ENCODE data around the gene FAM153A.
"Not testable (repeated sequence)": the region's sequence is repeated elsewhere in the genome, so short reads cannot be mapped to it uniquely, and the experiment has no call there.

Gene FAM153A

DNA sequence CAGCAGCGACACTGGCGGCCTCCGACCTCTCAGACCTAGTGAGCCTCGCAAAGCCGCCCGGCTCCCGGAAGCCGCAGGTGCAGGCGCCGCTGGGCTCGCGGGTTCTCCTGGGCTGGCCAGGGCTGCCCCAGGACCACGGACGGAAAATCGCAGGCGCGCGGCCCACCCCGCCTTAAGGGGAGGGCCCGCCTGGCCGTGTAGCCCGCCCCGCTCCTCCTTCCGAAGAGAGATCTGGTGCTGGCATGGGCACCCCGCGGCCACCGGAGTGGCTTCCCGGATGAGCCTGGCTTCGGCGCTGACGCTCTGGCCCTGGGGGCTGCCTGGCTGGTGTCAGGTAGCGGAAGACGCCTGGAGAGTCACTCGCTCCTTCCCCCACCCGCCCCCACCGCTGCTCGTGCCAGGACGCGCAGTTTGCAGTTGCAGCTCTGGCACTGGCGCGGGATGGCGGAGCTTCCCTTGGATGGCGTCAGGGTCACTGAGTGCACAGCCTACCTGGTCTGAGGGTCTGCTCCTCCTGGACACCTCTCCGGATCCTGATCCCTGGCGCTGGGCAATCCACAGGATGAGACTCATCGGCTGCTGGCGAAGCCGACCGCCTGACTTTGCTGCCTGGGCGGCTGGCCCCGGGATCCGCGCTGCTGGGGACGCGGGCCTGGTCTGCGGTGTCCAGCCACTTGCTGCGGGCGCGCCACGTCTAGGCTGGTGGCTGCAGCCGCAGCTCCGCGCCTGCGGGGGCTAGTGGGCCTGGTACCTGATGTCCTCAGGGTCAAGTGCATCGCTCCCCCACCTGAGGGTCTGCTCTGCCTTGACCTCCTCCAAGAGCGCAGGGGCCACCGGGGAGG, at the start of gene FAM153A:
TSS of gene FAM153A (minus strand) at position 108 of the 842 bp plus-strand sequence.
- DNase-seq (ENCODE audit: low read depth, low spot score); CTCF ChIA-PET; H3K4me3 ChIP-seq (ENCODE audit: low read depth, low read length); POLR2A ChIA-PET: not testable (repeated sequence)

DNA sequence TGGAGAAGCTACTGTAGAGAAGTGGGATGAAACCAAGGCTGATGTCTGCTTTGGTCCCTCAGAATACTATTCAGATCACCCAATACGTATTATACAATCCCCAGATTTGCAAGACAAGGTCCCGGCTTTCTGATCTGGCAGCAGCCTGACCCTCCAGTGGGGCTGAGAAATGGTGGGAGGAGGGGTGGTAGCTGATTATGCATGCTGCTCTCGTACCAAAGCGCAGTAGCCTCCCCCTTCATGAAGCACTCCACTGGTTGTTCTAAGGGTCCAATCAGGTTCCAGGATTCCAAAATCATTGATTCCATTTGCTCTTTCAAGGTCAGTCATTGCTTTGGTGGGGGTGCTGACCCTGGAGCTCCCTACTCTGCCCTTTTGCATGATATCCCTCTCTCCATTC, 49.6 kb upstream of the FAM153A start:
- CTCF ChIA-PET; DNase-seq (ENCODE audit: low read depth, low spot score); H3K4me3 ChIP-seq (ENCODE audit: low read depth, low read length); POLR2A ChIA-PET: not testable (repeated sequence)

DNA sequence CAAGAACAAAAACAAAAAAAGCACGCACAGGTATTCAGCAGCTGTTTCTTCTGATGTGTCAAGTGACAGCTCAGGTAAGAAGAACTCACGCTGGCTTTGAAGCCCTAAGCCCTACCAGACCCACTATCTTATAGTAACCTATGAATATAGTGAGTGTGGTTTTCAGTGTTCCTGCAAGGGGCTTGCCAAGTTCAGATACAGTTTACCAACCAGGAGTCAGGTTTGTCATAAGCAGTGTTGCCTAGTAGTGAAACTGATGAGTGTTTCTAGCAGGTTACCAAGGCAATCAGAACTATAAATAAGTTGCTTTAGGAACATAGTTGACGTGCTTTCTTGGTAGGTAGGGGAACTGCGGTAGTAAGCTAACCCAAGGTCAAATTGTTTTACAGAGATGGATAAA, 43.4 kb upstream of the FAM153A start:
- DNase-seq (ENCODE audit: low read depth, low spot score); POLR2A ChIA-PET; H3K4me3 ChIP-seq (ENCODE audit: low read depth, low read length); CTCF ChIA-PET: not testable (repeated sequence)

DNA sequence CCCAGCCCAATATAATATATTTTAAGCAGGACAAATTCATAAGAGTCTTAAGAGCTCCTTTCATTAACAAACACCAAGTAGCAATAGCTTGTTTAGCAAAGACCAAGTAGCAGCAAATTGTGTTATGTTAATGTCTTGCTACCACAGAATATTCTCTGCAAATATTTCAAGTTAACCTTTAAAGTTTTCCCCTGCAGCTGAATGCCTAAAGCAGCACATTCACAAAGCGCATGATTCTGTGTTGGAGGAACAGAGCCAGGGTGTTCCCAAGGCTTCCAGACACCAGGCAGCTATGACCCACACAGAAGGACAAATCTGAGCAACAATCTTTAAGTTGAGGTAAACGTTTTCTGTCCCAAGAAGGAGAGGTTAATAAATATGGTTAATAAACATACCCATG, 42.1 kb upstream of the FAM153A start:
- CTCF ChIA-PET; H3K4me3 ChIP-seq (ENCODE audit: low read depth, low read length); DNase-seq (ENCODE audit: low read depth, low spot score); POLR2A ChIA-PET: not testable (repeated sequence)

DNA sequence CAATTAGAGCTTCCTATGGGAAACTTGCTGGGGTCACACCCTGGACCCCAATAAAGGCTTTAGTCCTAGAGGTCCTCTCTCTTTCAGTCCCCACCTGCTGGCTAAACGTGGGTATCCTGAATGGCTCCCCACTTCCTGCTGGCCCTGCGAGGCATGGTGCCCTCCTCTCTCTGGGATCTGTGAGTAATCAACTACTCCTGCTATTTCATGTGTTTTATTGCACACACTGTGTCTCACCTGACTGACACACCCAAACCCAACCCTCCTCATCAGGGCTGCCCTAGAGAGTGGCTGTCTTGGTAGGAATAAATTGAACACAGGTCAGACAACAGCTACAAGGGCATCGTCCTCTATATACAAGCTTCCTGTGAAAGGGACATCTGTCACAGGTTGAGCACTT, 39.8 kb upstream of the FAM153A start:
- DNase-seq (ENCODE audit: low read depth, low spot score); CTCF ChIA-PET; POLR2A ChIA-PET; H3K4me3 ChIP-seq (ENCODE audit: low read depth, low read length): not testable (repeated sequence)

DNA sequence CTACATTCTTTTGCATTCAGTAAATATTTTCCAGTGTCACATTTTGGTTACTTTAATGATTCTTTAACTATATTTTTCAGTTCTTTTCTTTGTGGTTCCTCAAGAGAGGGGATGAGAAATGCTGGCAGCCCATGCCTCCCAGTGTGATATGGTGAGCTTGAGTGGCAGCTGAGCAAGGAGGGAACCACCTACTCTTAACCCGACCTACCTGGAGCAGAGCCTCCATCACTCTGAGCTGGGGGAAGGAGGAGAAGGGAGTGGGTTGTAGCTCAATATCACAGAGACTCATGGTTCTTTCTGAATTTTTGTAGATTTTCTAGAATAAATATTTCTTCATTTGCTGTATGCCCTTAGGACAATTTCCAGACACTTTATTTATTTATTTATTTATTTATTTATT, 37.0 kb upstream of the FAM153A start:
- POLR2A ChIA-PET; DNase-seq (ENCODE audit: low read depth, low spot score); H3K4me3 ChIP-seq (ENCODE audit: low read depth, low read length); CTCF ChIA-PET: not testable (repeated sequence)

DNA sequence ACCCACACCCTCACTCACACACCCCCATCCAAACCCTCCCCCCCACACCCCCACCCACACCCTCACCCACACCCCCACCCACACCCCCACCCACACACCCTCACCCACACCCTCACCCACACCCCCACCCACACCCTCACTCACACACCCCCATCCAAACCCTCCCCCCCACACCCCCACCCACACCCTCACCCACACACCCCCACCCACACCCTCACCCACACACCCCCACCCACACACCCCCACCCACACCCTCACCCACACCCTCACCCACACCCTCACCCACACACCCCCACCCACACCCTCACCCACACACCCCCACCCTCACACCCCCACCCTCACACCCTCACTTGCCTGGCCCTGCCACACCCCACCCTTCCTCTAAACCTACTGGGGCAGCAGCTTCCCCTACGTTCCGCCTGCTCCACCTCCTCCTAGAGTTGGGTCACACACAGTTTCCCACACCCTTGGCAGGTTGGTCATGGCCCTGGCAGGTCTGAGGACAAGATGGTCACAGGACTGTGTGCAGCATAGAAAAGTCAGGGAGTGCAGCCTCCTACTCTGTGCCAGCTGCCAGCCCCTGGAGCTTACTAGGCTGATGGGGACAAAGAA, 30.2 kb upstream of the FAM153A start:
- H3K4me3 ChIP-seq (ENCODE audit: low read depth, low read length); POLR2A ChIA-PET; DNase-seq (ENCODE audit: low read depth, low spot score); CTCF ChIA-PET: not testable (repeated sequence)

DNA sequence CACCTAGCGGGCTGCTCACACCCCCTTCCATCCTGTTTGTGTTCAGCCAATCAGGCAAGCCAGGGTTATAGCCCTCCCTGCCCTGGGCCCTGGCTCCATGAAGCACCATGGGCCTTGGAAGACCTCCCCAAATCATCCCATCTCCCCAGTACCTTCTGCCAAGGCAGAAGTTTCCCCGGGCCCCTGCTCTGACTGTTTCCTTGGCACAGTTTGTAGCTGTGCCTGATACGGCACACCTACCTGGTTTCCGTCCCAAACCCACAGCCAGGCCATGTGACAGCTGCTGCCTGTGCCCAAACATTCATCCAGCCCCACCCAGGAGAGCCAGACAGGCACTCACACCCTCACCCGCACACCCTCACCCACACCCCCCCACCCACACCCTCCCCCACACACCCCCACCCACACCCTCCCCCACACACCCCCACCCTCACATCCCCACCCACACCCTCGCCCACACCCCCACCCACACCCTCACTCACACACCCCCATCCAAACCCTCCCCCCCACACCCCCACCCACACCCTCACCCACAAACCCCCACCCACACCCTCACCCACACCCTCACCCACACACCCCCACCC, 29.6 kb upstream of the FAM153A start:
- CTCF ChIA-PET; H3K4me3 ChIP-seq (ENCODE audit: low read depth, low read length); DNase-seq (ENCODE audit: low read depth, low spot score); POLR2A ChIA-PET: not testable (repeated sequence)

DNA sequence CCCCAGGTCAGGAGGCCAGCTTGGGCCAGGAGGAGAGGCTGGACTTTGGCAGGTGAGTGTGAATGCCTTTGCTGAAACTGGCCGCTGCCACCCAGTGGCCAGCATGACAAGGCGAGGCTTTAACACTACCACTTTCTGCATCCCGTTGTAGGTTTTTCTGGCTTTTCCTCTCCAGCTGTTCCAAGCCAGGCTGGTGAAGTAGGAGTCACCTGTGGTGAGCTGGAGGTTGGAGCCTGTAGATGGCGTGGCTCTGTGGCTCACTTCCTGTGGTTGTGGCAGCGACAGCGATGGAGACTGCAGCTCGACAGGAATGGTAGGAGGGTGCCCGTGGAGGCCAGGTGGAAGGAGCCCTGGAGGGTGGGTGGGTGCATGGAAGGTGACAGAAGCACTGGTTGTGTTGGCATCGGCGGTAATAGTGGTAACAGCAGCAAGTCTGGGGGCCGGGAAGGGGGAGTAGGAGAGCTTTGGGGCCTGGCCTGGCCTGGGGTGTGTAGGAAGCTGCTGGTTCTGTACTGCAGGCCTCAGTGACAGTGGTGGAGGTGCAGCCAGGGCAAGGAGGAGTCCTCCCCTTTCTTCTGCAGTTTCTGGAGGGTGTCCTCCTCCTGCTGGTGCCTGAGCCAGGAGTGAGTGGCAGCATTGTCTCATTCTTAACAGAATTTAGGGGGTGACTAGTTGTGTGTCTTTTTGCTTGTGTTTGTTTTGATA, 26.7 kb upstream of the FAM153A start:
- CTCF ChIA-PET; POLR2A ChIA-PET; DNase-seq (ENCODE audit: low read depth, low spot score); H3K4me3 ChIP-seq (ENCODE audit: low read depth, low read length): not testable (repeated sequence)

DNA sequence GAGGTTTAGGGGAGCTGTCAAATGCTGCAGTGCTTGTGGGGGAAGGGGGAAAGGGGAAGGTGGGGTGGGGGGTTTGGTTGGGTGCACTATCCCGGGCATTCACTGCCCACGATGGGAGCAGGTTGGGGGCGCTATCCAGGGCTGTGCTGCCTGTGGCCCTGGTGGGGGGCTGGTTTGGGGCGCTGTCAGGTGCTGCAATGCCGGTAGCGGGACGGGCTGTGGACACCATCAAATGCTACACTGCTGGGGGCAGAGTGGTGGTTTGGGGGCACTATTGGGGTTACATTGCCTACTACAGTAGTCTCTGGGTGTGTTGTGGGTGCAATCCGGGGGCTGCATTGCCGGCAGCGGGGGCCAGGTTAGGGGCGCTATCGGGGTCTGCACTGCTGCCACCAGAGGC, 25.7 kb upstream of the FAM153A start:
- H3K4me3 ChIP-seq (ENCODE audit: low read depth, low read length); POLR2A ChIA-PET; DNase-seq (ENCODE audit: low read depth, low spot score); CTCF ChIA-PET: not testable (repeated sequence)

DNA sequence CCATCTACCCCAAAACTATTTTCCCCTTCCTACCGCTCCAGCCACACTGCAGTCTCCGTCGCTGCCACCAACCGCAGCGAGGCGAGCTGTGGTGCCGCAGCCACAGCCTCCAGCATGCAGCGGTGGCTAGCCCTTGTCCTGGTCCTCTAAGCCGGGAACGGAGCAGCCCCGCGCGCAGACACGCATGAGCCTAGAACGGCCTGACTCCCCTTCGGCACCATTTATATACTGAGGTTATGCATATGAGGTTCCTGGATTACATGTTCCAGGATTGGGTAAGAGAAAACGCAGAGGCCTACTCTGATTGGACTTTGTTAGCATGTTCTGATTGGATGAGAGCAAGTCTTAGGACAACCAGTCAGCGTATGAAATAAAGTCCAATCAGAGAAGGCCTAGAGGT, 24.6 kb upstream of the FAM153A start:
- POLR2A ChIA-PET; CTCF ChIA-PET; H3K4me3 ChIP-seq (ENCODE audit: low read depth, low read length); DNase-seq (ENCODE audit: low read depth, low spot score): not testable (repeated sequence)

DNA sequence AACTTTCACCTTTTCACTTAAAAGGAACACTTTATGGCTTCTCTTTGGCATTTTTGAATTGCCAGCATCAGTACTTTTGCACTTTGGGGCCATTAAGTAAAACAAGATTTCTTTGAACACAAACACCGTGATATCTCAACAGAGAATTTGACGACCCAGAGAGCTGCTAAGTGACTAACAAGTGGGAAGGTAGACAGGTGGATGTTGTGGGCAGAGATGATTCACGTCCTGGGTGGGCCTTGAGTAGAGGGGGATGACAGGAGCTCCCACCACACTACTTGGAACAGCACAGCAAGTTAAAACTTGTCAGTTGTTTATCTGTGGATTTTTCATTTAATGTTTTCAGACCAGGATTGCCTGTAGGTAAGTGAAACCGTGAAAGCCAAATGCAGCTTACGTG, 18.7 kb upstream of the FAM153A start:
- CTCF ChIA-PET; POLR2A ChIA-PET; DNase-seq (ENCODE audit: low read depth, low spot score): not testable (repeated sequence)

DNA sequence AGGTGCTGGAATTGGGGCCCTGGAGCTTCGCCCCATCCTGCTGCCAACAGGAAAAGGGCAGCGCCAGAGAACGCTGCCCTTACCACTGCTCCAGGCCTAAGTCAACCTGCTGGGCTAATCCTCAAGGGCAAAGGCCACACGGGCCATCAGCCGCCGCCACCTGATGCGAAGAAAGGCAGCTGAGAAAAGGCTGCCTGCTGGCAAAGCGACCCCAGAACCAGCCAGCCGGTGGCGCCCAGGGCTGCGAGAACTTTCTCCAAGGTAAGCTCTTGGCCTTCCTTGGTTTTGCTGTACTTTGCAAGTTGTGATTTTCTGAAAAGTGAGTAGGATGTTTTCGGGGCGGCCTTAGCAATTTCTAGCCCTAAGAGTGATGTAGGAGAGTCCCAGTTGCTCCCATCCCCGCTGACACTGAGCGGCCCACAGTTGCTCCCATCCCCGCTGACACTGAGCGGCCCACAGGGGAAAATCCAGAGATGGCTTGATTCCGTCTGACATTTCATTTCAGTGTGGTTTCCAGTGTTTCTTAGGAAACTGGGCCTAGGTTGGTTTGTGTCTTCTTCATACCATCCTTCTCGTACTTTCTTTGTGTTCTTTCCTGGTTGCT, 15.6 kb upstream of the FAM153A start:
- CTCF ChIA-PET, POLR2A ChIA-PET: not testable (repeated sequence)

More for the DNA sequence above, 18.7 kb upstream of the FAM153A start:
- H3K4me3 ChIP-seq (ENCODE audit: low read depth, low read length): not testable (repeated sequence)

DNA sequence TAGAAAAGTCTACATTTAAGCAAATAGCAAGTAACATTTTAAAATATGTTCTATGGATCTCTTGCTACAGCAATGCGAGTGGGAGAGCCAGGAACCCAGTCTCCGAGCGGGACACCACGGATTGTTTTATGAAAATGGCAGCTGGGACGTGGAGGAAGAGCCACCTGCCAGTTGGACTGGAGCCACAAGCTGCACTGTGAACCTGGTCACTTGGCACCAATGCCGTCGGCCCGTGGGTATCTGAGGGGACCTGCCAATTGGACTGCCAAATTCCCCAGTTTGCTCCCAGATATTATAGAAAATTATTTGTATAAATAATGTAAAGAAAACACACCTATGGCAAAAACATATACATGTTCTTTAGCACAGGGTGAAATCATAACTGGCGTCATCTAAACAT, 10.6 kb upstream of the FAM153A start:
- POLR2A ChIA-PET; H3K4me3 ChIP-seq (ENCODE audit: low read depth, low read length); DNase-seq (ENCODE audit: low read depth, low spot score); CTCF ChIA-PET: not testable (repeated sequence)

More for the DNA sequence above, 15.6 kb upstream of the FAM153A start:
- not testable (repeated sequence) for H3K4me3 ChIP-seq (ENCODE audit: low read depth, low read length); DNase-seq (ENCODE audit: low read depth, low spot score)

DNA sequence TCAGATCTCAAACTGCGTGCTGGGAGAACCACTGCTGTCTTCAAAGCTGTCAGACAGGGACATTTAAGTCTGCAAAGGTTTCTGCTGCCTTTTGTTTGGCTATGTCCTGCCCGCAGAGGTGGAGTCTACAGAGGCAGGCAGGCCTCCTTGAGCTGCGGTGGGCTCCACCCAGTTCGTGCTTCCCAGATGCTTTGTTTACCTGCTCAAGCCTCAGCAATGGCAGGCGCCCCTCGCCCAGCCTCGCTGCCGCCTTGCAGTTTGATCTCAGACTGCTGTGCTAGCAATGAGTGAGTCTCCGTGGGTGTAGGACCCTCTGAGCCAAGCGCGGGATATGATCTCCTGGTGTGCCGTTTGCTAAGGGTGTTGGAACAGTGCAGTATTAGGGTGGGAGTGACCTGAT, 8.9 kb upstream of the FAM153A start:
- DNase-seq (ENCODE audit: low read depth, low spot score); POLR2A ChIA-PET; H3K4me3 ChIP-seq (ENCODE audit: low read depth, low read length); CTCF ChIA-PET: not testable (repeated sequence)

DNA sequence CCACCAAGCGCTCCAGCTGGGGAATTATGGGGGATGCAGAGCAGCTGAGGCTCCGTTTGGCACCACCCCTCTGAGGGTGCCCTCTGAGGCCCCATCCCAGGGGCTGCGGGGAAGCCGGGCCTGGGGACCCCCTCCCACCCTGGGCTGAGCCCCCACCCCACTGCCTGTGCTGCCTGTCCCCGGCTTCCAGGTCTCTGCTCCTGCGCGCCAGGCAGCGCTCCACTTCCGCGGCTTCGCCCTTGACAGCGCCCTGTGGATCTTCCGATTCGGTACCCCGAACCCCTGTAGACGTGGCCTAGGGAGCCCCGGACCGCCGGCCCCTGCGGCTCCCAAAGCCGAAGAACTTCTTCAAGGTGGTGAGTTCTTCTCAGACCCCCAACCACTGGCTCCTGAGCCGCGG, 530 bp downstream of the FAM153A start:
- POLR2A ChIA-PET; CTCF ChIA-PET; H3K4me3 ChIP-seq (ENCODE audit: low read depth, low read length); DNase-seq (ENCODE audit: low read depth, low spot score): not testable (repeated sequence)

DNA sequence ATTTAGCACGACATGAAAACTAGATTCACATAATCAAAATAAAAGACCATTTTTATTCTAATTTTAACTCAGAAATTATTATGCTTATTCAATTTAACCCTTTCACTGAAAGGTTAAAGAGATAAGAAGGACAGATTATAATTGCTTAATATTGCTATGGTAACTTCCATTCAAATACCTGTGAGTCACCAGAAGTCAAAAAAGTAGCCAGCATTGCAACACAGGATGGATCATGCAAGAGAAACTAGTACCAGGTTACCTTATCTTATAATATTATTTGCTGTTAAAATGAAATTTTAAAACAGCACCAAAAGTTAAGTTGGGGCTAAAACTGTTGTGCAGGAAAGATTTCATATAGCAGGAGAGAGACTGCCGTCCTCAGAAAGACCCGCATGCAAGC, 11.5 kb downstream of the FAM153A start:
- POLR2A ChIA-PET; H3K4me3 ChIP-seq (ENCODE audit: low read depth, low read length); CTCF ChIA-PET; DNase-seq (ENCODE audit: low read depth, low spot score): not testable (repeated sequence)

Measured in AG04449 (cell line).